HG03575 (cell line): Measurements from ENCODE around the gene CEP55.

Experiments
- ATAC-seq: cut with Tn5 transposase; IDR thresholded peaks from one replicate; pipeline ENCODE4 v1.9.1; 2021; ENCODE audit not compliant: unreplicated experiment, insufficient number of reproducible peaks, low FRiP score; ENCODE audit errors: extremely low read depth

Gene CEP55

GRCh38 chr10:93552780-93553179, 56.4 kb downstream of the CEP55 start:
- ATAC-seq: no peak

- no peak for ATAC-seq
These were observed 57.3 kb downstream of the CEP55 start for GRCh38 chr10:93553482-93554315.

- ATAC-seq: no peak
These were observed 57.9 kb downstream of the CEP55 start for GRCh38 chr10:93554316-93554663.

- ATAC-seq: no peak
These were observed 58.5 kb downstream of the CEP55 start for GRCh38 chr10:93554760-93555432.

GRCh38 chr10:93559490-93559889, 63.1 kb downstream of the CEP55 start:
- ATAC-seq: no peak

- no peak for ATAC-seq
These were observed 64.1 kb downstream of the CEP55 start for GRCh38 chr10:93560541-93560940.

- no peak for ATAC-seq
These were observed 69.0 kb downstream of the CEP55 start for GRCh38 chr10:93565446-93565845.

GRCh38 chr10:93566435-93567276, 70.2 kb downstream of the CEP55 start, which contains the start of gene FFAR4:
Gene FFAR4, plus strand, starts transcription at chr10:93566665. Its CDS starts 56 bp downstream, at chr10:93566721.
- no peak for ATAC-seq

- no peak for ATAC-seq
These were observed 71.1 kb downstream of the CEP55 start for GRCh38 chr10:93567277-93568104.

- ATAC-seq: no peak
These were observed 71.6 kb downstream of the CEP55 start for GRCh38 chr10:93568105-93568390.

GRCh38 chr10:93570383-93570782, 74.0 kb downstream of the CEP55 start:
- no peak for ATAC-seq

- no peak for ATAC-seq
These were observed 76.2 kb downstream of the CEP55 start for GRCh38 chr10:93572606-93573005.

GRCh38 chr10:93573051-93573909, 76.9 kb downstream of the CEP55 start:
- no peak for ATAC-seq

GRCh38 chr10:93573924-93574323, 77.5 kb downstream of the CEP55 start:
- no peak for ATAC-seq

- ATAC-seq: no peak
These were observed 80.5 kb downstream of the CEP55 start for GRCh38 chr10:93576888-93577287.

- ATAC-seq: no peak
These were observed 81.2 kb downstream of the CEP55 start for GRCh38 chr10:93577565-93577964.
